ENCODE data around the gene TCF19. TPM values are rescaled to one million over a fixed set of nuclear protein-coding genes. Genes with fewer than 3 reads are reported as not detected.

TCF19 gene
- polyA plus RNA-seq, 1 donor from 2014 or later: 3.6 TPM

DNA sequence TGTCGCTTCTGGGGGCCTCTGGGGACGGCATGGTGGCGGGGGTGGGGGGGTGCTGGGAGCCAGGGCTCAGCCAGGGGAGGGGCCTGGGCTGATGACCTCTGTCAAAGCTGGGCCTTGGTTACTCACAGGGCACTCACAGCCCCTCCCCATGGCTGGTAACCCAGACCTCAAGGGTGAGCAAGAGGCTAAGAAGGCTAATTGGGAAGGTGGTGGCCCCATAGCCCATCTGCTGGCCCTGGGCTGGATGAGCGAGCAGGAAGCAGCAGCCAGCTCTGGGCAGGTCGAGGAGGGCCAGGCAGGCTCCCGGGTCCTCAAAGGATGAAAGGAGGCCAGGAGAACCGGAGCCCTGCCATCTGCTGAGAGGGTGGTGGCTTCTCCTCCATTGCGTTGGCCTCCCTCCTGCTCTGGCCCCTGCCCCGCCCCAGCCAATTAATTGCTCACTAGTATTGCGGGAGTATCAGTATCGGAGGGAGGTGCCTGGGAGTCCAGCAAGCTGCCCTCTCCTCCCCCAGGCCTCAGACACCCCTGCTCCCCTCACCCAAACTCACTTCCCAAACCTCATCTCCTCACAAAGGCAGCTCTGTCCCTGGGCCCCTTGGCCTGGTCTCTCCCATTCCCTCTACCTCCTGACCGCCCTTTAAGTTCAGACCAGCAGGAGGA lies 37.1 kb upstream of the TCF19 start:
- no peaks in the 10 kb centered on the region for H3K9me3 ChIP-seq (ENCODE audit: low read length)
- no peak for TF ChIP-seq MXI1 (conservative IDR thresholded peaks at IDR 0.05; ENCODE audit: poor library complexity, severe bottlenecking)
- no peak for TF ChIP-seq TAF1 (IDR thresholded peaks at IDR 0.05; ENCODE audit: low read depth)
- TF ChIP-seq EZH2 (IDR thresholded peaks at IDR 0.05; ENCODE audit: borderline replicate concordance, insufficient read depth, low read length, poor library complexity, severe bottlenecking): no peak
- TF ChIP-seq, protein P1, sequence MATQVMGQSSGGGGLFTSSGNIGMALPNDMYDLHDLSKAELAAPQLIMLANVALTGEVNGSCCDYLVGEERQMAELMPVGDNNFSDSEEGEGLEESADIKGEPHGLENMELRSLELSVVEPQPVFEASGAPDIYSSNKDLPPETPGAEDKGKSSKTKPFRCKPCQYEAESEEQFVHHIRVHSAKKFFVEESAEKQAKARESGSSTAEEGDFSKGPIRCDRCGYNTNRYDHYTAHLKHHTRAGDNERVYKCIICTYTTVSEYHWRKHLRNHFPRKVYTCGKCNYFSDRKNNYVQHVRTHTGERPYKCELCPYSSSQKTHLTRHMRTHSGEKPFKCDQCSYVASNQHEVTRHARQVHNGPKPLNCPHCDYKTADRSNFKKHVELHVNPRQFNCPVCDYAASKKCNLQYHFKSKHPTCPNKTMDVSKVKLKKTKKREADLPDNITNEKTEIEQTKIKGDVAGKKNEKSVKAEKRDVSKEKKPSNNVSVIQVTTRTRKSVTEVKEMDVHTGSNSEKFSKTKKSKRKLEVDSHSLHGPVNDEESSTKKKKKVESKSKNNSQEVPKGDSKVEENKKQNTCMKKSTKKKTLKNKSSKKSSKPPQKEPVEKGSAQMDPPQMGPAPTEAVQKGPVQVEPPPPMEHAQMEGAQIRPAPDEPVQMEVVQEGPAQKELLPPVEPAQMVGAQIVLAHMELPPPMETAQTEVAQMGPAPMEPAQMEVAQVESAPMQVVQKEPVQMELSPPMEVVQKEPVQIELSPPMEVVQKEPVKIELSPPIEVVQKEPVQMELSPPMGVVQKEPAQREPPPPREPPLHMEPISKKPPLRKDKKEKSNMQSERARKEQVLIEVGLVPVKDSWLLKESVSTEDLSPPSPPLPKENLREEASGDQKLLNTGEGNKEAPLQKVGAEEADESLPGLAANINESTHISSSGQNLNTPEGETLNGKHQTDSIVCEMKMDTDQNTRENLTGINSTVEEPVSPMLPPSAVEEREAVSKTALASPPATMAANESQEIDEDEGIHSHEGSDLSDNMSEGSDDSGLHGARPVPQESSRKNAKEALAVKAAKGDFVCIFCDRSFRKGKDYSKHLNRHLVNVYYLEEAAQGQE (IDR thresholded peaks at IDR 0.05; ENCODE audit: borderline replicate concordance): no peak
- no peak for TF ChIP-seq POLR2AphosphoS5 (IDR thresholded peaks at IDR 0.05)
- TF ChIP-seq EP300 (conservative IDR thresholded peaks at IDR 0.05; ENCODE audit: poor library complexity, severe bottlenecking): no peak
- TF ChIP-seq, protein P2, sequence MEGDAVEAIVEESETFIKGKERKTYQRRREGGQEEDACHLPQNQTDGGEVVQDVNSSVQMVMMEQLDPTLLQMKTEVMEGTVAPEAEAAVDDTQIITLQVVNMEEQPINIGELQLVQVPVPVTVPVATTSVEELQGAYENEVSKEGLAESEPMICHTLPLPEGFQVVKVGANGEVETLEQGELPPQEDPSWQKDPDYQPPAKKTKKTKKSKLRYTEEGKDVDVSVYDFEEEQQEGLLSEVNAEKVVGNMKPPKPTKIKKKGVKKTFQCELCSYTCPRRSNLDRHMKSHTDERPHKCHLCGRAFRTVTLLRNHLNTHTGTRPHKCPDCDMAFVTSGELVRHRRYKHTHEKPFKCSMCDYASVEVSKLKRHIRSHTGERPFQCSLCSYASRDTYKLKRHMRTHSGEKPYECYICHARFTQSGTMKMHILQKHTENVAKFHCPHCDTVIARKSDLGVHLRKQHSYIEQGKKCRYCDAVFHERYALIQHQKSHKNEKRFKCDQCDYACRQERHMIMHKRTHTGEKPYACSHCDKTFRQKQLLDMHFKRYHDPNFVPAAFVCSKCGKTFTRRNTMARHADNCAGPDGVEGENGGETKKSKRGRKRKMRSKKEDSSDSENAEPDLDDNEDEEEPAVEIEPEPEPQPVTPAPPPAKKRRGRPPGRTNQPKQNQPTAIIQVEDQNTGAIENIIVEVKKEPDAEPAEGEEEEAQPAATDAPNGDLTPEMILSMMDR (IDR thresholded peaks at IDR 0.05; ENCODE audit: poor library complexity, severe bottlenecking): no peak
- TF ChIP-seq RAD21 (conservative IDR thresholded peaks at IDR 0.05): no peak
- TF ChIP-seq SMC3 (conservative IDR thresholded peaks at IDR 0.05; ENCODE audit: poor library complexity): no peak

DNA sequence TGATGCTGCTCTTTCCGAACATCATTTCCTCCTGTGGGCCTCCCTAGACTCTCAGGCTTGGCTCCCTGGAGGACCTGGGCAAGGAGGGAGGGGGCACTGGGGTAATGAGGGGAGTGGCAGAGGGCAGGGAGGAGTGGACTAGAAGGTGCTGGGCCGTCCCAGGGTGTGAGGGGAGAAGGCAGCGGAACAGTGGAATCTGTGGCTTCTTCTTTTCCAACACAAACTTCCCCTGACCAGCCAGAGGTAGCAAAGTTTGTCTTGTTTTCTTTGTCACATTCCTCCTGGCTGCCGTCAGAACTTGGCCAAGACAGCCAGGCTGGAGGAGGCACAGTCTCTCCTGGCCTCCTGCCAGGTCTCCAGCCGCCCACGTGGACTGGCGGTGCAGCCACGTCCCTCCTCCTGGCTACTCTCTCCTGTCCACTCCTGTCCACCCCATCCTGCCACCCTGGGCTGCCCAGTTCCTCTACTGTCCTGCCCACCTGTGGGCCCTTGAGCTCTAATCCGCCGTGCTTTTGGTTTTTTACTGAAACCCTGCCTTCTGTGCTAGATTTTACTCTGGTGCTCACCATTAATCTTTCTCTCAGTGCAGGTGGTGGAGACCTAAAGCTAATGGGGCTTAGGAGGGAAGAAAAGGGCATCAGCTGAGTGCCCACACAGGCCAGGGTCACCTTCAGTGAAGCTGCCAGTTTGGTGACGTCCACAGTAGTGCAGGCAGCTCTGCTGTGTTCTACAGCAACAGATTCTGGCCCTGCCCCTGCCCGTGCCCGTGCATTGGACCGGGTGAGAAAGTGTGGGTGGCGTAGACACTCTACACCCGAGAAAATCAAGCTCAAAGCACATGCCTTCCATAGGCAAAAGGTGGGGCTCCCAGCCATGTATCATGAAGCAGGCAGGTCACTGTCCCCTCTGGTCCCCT lies 35.3 kb upstream of the TCF19 start:
- H3K79me2 ChIP-seq (replicated peaks; ENCODE audit: insufficient read depth, low read length): no peaks in the 10 kb centered on the region
- no peaks in the 10 kb centered on the region for H3F3A ChIP-seq (ENCODE audit: insufficient read depth, low read length, poor library complexity, severe bottlenecking)
- no peak overlapping the region for H3K4me3 ChIP-seq (ENCODE audit: low read length)
- no peaks in the 10 kb centered on the region for H3K27me3 ChIP-seq (ENCODE audit: insufficient read depth, low read depth, low read length)
- H3K4me2 ChIP-seq (ENCODE audit: low read length): no peak overlapping the region
- H3K9me3 ChIP-seq (ENCODE audit: low read length): no peaks in the 10 kb centered on the region
- no peak overlapping the region for H3K9ac ChIP-seq (ENCODE audit: low read length)
- no peak overlapping the region for H3K27ac ChIP-seq (ENCODE audit: low read length)
- no peak overlapping the region for H2AFZ ChIP-seq (ENCODE audit: low read depth, low read length)
- TF ChIP-seq EP300 (conservative IDR thresholded peaks at IDR 0.05; ENCODE audit: poor library complexity, severe bottlenecking): no peak
- TF ChIP-seq TAF1 (IDR thresholded peaks at IDR 0.05; ENCODE audit: low read depth): no peak
- TF ChIP-seq, protein P1 (IDR thresholded peaks at IDR 0.05; ENCODE audit: borderline replicate concordance): no peak
- no peak for TF ChIP-seq POLR2AphosphoS5 (IDR thresholded peaks at IDR 0.05)
- no peak for TF ChIP-seq EZH2 (IDR thresholded peaks at IDR 0.05; ENCODE audit: borderline replicate concordance, insufficient read depth, low read length, poor library complexity, severe bottlenecking)
- TF ChIP-seq SMC3 (conservative IDR thresholded peaks at IDR 0.05; ENCODE audit: poor library complexity): no peak
- no peak for TF ChIP-seq RAD21 (conservative IDR thresholded peaks at IDR 0.05)
- no peak for TF ChIP-seq MXI1 (conservative IDR thresholded peaks at IDR 0.05; ENCODE audit: poor library complexity, severe bottlenecking)
- TF ChIP-seq, protein P2 (IDR thresholded peaks at IDR 0.05; ENCODE audit: poor library complexity, severe bottlenecking): no peak
- H4K20me1 ChIP-seq (ENCODE audit: insufficient read depth): no peaks in the 10 kb centered on the region
- H3K36me3 ChIP-seq (ENCODE audit: insufficient read depth, low read length): no peaks in the 10 kb centered on the region
- no peaks in the 10 kb centered on the region for H3K9me2 ChIP-seq (ENCODE audit: insufficient read depth, low read length)

More for the DNA sequence above, 37.1 kb upstream of the TCF19 start:
- no peaks in the 10 kb centered on the region for H4K20me1 ChIP-seq (ENCODE audit: insufficient read depth)
- H3F3A ChIP-seq (ENCODE audit: insufficient read depth, low read length, poor library complexity, severe bottlenecking): no peaks in the 10 kb centered on the region
- H3K9me2 ChIP-seq (ENCODE audit: insufficient read depth, low read length): no peaks in the 10 kb centered on the region
- H3K36me3 ChIP-seq (ENCODE audit: insufficient read depth, low read length): no peaks in the 10 kb centered on the region
- H3K79me2 ChIP-seq (replicated peaks; ENCODE audit: insufficient read depth, low read length): no peaks in the 10 kb centered on the region
- H3K9ac ChIP-seq (ENCODE audit: low read length): no peak overlapping the region
- H3K27ac ChIP-seq (ENCODE audit: low read length): no peak overlapping the region
- no peak overlapping the region for H2AFZ ChIP-seq (ENCODE audit: low read depth, low read length)
- no peak overlapping the region for H3K4me2 ChIP-seq (ENCODE audit: low read length)
- H3K4me3 ChIP-seq (ENCODE audit: low read length): no peak overlapping the region
- no peaks in the 10 kb centered on the region for H3K27me3 ChIP-seq (ENCODE audit: insufficient read depth, low read depth, low read length)
